Right kidney (tissue), 9 donors: Measurements from ENCODE around the gene MTSS2.

ENCODE experiments used
- DNase-seq: peaks from one replicate; pipeline ENCODE4 v3.0.0-alpha.2; 2016
- long read RNA-seq, 8 donors: transcript quantifications; one replicate each; lab custom pipeline, GENCODE V29; 2026

MTSS2 gene
- long read RNA-seq, donor 1, partial matches to known transcripts = 0 of 2 reads
- long read RNA-seq, donor 1, other reads (novel, unspliced or antisense) = 0 of 2 reads
- long read RNA-seq, donor 2 = 0 reads
- long read RNA-seq, donor 3 = 0 reads
- long read RNA-seq, donor 4 = 0 reads
- long read RNA-seq, donor 5 = 0 reads
- long read RNA-seq, donor 6, partial matches to known transcripts = 8 of 8 reads
- long read RNA-seq, donor 6, other reads (novel, unspliced or antisense) = 0 of 8 reads
- long read RNA-seq, donor 7 = 0 reads
- long read RNA-seq, donor 8, partial matches to known transcripts = 0 of 1 reads
- long read RNA-seq, donor 8, other reads (novel, unspliced or antisense) = 0 of 1 reads

DNA sequence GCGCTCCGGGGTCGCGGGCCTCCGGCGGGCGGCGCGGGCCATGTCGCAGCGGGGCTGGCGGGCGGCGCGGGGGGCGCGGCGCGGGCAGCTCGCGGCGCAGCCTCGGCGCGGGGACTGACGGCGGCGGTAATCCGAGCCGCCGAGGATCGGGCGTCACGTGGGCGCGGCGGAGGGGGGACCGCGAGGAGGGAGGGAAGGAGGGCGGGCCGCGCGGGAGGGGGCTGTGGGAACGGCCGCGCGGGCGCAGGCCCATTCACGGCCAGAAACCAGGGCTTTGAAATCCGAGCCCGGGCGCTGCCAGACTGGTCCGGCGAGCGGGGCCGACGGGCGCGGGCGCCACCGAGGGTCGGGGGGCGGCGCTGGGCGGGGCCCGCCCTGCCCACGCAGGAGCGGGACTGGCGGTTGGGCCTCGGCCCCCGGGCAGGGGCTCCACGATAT, at the start of gene MTSS2:
MTSS2 (minus strand) TSS at position 116 of the 438 bp plus-strand sequence. CDS start 262 bp downstream, outside the sequence.
- no peak for DNase-seq

GRCh38 chr16:70735141-70735979, 49.5 kb upstream of the MTSS2 start:
- DNase-seq = no peak

GRCh38 chr16:70734522-70735095, 48.8 kb upstream of the MTSS2 start:
- DNase-seq = no peak

DNA sequence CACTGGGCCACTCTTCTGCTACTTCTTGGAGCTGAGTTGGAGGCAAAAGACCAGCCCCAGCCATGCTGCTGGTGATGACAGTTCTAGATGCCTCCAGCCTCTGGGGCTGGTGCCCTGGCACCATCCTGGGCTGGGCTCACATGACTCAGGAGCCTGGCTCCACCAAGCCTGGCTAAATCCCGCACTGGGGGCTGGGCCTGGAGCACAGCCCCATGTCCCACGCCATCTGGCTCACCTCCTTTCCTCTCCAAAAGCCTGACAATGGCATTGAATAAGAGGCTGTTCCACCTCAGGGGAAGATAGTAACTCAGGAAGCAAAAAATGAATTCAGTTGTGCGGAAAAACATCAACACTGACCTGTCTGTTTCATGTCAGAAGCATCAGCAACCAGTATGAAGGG, 45.1 kb upstream of the MTSS2 start:
- no peak for DNase-seq

DNA sequence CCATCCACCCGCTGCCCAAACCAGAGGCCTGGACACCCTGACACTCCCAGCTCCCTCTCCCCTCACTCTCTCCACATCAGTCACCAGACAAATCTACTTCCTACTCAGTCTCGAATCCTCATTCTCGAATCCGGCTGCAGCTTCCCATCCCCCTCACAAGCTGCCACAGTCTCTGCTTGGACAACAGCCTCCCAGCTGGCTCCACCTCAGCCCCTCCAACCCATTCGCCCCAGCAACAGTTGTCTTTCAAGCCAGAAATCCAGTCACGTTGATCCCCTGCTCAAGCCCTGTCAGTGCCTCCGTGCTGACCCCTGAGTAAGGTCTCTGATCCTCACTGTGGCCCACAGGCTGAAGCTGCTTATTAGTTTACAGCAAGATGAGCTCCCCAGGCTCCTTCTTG, 44.2 kb upstream of the MTSS2 start:
- no peak for DNase-seq

DNA sequence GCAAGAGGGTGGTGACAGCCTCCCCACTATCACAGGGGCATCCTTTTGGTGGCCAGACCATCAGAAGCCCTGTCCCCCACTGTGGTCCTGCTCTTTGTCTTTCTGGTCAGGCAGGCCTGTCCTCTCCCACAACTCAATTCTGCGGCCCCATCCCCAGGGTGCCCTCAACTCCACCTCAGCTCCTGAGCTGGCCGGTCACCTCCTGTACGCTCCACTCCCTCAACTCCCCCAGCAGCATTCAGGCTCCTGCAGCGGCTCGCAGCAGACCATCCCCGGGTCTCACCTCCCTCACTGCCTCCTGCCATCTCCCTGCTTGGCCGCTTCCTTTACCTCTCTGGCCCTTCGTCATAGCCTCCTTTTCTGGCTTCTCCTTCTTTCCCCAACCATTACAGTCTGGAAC, 43.4 kb upstream of the MTSS2 start:
- no peak for DNase-seq

DNA sequence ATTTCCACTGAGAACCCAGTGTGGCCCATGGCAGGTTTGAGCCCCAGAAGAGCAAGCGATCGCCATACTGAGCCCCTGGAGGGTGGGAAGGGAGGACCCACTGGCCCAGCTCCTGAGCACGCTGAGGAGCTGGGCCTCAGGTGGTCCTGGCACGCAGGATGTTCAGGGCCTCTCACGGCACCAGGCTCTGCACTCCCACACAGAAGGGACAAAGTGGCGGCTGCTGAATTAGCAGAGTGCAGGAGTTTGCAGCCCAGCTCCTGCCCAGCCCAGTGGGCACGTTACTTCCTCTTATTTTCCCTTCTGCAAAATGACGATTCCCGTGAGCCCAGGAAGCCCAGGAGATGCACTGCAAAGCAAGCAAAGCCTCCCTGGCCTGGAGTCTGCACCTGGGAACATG, 42.3 kb upstream of the MTSS2 start:
- DNase-seq = no peak

GRCh38 chr16:70726892-70727361, 41.1 kb upstream of the MTSS2 start:
- DNase-seq = no peak

DNA sequence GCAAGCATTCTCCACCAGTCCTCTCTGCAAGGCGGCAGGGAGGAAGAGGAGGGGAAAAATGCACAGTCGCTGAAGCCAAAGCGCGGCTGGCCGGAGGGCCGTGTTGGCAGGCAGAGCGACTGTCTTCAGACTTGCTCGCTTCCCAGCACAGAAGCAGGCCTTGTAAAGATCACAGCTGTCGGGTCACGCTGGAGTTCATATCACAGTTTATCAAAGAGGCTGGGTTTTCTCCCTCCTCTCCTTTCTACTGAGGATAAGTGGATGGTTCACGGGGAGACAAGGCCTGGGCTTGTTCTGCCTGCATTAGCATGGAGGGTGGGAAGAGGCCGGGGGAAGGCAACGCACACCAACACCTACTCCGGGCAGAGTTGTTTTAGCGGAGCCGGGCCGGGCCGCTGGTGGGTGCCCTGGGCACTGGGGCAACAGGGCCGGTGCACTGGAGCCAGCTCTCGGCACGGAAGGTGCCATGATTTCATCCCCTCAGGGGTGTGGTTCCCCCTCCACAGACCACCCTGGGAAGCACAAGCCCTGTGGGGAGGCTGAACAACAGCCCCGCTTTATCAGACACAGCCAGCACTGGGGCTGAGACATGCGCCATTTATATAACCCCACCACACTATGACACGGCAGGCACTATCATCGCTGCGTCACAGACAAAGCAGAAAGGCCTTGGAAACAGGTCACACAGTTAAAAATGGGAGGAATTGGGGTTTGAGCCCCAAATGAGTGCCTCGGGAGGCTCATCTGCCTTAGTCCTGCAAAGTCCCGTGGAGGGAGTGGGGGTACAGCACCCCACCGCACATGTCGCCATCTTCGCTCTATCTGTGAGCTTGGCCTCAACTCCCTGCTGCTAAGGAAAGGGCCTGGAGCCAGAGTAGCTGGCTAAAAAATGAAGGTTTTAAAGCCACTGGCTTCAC, 40.3 kb upstream of the MTSS2 start:
- no peak for DNase-seq

DNA sequence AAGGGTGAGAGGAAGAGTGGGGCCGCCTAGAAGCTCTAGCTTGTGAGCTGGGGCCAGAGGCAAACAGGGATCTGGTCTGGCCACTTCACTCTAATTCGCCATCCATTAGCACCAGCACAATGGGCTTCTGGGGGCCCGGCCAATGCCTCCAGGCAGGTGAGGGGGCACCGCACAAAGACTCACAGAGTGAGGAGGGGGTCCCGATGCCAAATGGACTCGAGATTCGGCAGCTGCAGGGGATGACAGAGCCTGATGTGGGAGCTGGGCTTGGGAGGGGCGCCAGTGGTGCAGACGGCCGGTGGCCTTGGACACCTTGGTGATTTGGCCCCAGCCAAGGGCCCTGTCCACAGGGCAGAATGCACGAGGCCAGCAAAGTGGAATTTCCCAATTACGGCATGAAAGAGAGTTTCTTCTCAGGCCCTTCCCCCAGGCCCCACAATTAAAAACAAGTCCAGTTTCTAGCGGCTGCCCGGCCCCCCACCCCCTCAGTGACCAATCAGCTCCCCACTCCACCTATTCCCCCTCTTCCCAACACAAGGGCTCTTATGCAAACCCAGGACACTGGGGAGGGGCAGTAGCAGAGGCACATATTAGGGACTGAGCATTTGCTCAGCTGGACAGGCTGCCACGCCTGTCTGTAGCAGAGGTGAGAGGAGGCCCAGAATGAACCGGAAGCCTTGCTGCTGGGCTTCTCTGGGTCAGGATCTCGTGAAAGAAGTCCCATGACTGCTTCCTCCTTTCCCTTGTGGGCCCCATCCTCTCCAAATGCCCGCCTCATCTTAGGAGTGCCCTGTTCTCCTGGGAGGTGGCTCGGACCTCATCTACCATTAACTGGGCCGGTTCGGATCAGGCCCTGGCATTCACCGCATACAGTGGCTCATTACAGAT, 39.4 kb upstream of the MTSS2 start:
- no peak for DNase-seq

DNA sequence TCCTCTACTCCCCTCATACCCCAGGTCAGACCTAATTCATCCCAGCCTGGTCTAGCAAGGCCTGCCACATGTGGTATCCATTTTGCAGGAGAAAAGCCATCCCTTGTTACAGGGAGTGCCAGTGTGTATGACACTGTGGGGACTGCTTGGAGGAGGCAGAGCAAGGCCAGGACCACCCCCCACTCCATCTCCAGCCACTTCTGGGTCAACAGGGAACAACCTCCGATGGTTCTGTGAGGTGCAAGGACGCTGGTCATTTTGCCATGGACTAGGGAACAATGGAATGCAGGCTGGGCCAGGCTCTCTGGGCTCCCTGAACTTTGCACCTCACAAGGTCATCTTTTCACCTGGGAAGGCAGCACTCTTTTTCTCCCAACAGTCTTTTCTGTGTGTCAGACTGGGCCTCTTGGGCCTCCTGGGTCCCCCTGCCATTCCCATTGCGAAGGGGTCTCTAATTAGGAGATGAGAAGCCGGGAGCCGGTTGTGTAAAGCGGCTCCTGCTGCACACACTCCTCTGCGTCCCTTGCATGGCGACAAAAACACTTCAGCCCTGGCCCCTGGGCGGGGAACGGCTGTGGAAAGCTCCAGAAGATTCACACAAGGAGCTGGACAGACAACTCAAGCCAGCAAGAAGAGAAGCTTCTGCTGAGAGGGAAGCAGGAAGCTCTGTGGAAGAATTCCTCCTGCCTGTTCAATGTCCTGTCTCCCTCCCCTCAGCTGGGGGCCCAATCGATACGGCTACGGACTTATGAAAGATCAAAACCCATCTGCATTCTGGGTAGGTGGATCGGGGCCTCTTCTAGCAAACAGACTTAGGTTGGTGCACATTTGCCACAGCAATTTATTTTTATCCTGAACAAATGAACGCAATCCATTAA, 38.5 kb upstream of the MTSS2 start:
- no peak for DNase-seq

GRCh38 chr16:70723740-70724145, 37.9 kb upstream of the MTSS2 start:
- no peak for DNase-seq

GRCh38 chr16:70721202-70721963, 35.5 kb upstream of the MTSS2 start:
- DNase-seq = no peak

GRCh38 chr16:70720425-70721201, 34.8 kb upstream of the MTSS2 start:
- DNase-seq = no peak

GRCh38 chr16:70717065-70717464, 31.2 kb upstream of the MTSS2 start:
- DNase-seq = no peak

GRCh38 chr16:70715860-70716357, 30.1 kb upstream of the MTSS2 start:
- DNase-seq = no peak

DNA sequence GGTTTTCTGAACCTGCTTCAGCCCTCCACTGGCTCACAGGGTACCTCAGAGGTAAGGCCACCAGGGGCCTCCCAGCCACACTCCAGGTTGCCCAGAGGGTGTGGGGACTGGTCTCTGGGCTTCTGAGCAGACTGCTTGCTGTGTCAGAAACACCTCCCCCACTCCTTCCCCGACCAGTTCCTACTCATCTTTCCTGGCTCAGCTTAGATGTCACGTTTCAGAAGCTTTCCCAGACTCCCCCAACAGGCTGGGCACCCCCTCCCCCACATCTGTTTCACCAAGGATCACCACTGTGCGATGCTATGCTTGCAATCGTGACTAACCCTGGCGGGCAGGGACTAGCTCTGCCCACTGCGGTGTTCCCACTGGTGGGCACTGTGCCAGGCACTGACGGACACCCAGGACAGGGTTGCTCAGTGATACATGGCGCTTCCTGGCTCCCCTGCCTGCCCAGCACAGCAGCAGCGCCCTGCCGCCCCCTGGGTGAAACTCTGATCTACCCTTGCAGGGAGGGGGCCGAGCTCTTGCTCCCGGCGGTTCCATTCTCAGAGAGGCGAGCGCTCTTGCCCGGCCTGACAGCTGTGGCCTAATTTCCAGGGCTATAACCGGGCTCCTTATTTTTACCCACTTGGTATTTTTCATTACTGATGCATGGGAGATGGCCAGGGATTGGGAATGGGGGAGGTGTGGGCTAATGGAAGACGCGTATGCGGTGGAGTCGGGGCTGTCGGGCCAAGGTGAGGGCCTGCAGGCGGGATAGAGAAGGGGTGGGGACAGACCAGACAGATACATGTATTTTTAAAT, 29.4 kb upstream of the MTSS2 start:
- peak; percentile 80 for DNase-seq
